GM23248 (cell line): ENCODE measurements around the gene FBF1. TPM values are rescaled to one million over a fixed set of nuclear protein-coding genes. Genes with fewer than 3 reads are reported as not detected.

Experiments used
- DNase-seq: peaks from one replicate; pipeline ENCODE4 v3.0.0-alpha.2; 2015
- H2AFZ ChIP-seq: fragments of 200-600 bp; sonication (generic); 2 replicates; pipeline ENCODE4 v1.6.1; 2016; ENCODE audit warnings: antibody characterized with exemption
- H3F3A ChIP-seq: fragments of 200-600 bp; sonication (generic); 2 replicates; pipeline ENCODE4 v1.6.1; 2016; ENCODE audit warnings: mild to moderate bottlenecking, antibody characterized with exemption, mixed run types; ENCODE audit not compliant: insufficient read depth
- H3K27ac ChIP-seq: fragments of 200-600 bp; sonication (generic); 2 replicates; pipeline ENCODE4 v1.5.1; 2016; ENCODE audit warnings: mild to moderate bottlenecking
- H3K27me3 ChIP-seq: fragments of 200-600 bp; sonication (generic); replicated peaks from 2 replicates; pipeline ENCODE4 v1.6.1; 2016; ENCODE audit warnings: mild to moderate bottlenecking; ENCODE audit not compliant: insufficient read depth
- H3K36me3 ChIP-seq: fragments of 200-600 bp; sonication (generic); 2 replicates; pipeline ENCODE4 v1.6.1; 2016; ENCODE audit warnings: low read depth, mild to moderate bottlenecking
- H3K4me1 ChIP-seq: fragments of 200-600 bp; sonication (generic); 2 replicates; pipeline ENCODE4 v1.6.1; 2016; ENCODE audit warnings: mild to moderate bottlenecking; ENCODE audit not compliant: insufficient read depth
- H3K4me2 ChIP-seq: fragments of 200-600 bp; sonication (generic); one replicate; pipeline ENCODE4 v1.6.1; 2016; ENCODE audit warnings: mild to moderate bottlenecking; ENCODE audit not compliant: unreplicated experiment
- H3K4me3 ChIP-seq: fragments of 200-600 bp; sonication (generic); 2 replicates; pipeline ENCODE4 v1.5.1; 2016; ENCODE audit warnings: mild to moderate bottlenecking
- H3K79me2 ChIP-seq: fragments of 200-600 bp; sonication (generic); 2 replicates; pipeline ENCODE4 v1.6.1; 2016; ENCODE audit warnings: mild to moderate bottlenecking; ENCODE audit not compliant: insufficient read depth
- H3K9ac ChIP-seq: fragments of 200-600 bp; sonication (generic); 2 replicates; pipeline ENCODE4 v1.6.1; 2016; ENCODE audit warnings: mild to moderate bottlenecking
- H3K9me2 ChIP-seq: fragments of 200-600 bp; sonication (generic); 2 replicates; pipeline ENCODE4 v1.6.1; 2016; ENCODE audit warnings: mixed run types, mild to moderate bottlenecking, moderate library complexity; ENCODE audit not compliant: insufficient read depth
- H3K9me3 ChIP-seq: fragments of 200-600 bp; sonication (generic); one replicate; pipeline ENCODE4 v1.6.1; 2017; ENCODE audit warnings: low read depth
- H4K20me1 ChIP-seq: fragments of 200-600 bp; sonication (generic); 2 replicates; pipeline ENCODE4 v1.6.0; 2016; ENCODE audit not compliant: insufficient read depth
- EZH2 ChIP-seq: fragments of 200-600 bp; sonication (generic); IDR thresholded peaks from 2 replicates; pipeline ENCODE4 v1.6.1; 2018; ENCODE audit warnings: antibody characterized with exemption, mild to moderate bottlenecking; ENCODE audit not compliant: insufficient read depth, poor library complexity, severe bottlenecking
- EZH2phosphoT487 ChIP-seq: fragments of 200-600 bp; sonication (generic); IDR thresholded peaks from 2 replicates; pipeline ENCODE4 v1.6.1; 2018; ENCODE audit warnings: antibody characterized with exemption, moderate library complexity, mild to moderate bottlenecking, low read depth; ENCODE audit not compliant: insufficient read depth
- WGBS, 2 experiments: methylation state at CpG; one replicate each; pipeline ENCODE4 v1.1.6; 2015 to 2017; ENCODE audit warnings: low lambda C conversion rate in 2 of 2, low coverage in 1 of 2; ENCODE audit errors: missing lambda C conversion rate in 2 of 2; 5-methylcytosine and 5-hydroxymethylcytosine counted together
- in situ Hi-C: fragments of 300-500 bp; cut with MboI; formaldehyde crosslinking; loops from 2 replicates; pipeline ENCODE4 v1.15.0; 2020
- polyA plus RNA-seq: library from polyadenylated mRNA; unstranded; fragments of >200 nt; fragmentation: Nextera tagmentation; extraction: Ambion mirVana; gene quantifications from 2 replicates; pipeline ENCODE4 v1.2.1, GENCODE V29; 2016
- total RNA-seq: library from RNA; depleted of rRNA; stranded (reverse); fragments of >200 nt; shearing (Covaris generic); gene quantifications from 2 replicates; pipeline ENCODE4 v1.2.3, GENCODE V29; 2014; rRNA removed

The FBF1 gene
- total and polyA plus RNA-seq, 2 experiments from 2014 or later = 4.3 to 8.3 TPM

DNA sequence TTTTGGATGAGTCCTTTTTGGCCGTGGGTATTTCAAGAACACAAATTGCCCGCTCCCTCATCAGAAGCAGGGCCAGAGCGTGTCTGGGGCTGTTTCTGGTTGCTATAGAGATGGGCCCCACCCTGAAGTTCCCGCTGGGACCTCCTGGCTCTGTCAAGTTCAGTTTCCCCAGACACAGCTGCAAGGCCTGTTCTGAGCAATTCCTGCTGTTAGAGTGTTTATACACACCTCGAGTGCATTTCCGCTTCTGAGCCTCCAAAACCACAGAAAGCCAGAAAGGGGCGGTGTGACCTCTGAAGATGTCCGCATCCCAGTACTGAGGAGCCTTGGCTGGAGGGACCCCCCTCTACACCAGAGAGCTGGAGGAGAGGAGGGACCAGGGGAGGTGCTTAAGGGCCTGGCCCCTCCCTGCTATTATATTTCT is 76.4 kb downstream of the FBF1 start:
- Histone ChIP-seq H3K79me2 (no peaks in the 10 kb centered on the region), H3F3A (0 out of 2 replicates have a peak, but pooled peaks cover 6% of the 10 kb centered on the region), H3K4me3 (no peak overlapping the region), H3K9ac (peak overlapping the region; percentile 36), H3K9me2 (no peaks in the 10 kb centered on the region), H3K4me2 (peak overlapping the region; percentile 34), H3K27me3 (no peaks in the 10 kb centered on the region), H2AFZ (peak overlapping the region; percentile 61), H4K20me1 (no peaks in the 10 kb centered on the region), H3K36me3 (no peaks in the 10 kb centered on the region), H3K4me1 (peaks cover 17% of the 10 kb centered on the region), H3K9me3 (no peaks in the 10 kb centered on the region), H3K27ac (peak overlapping the region; percentile 48)
- peak; percentile 81 for DNase-seq
- in situ Hi-C loops = no loop called here
- no peak for TF ChIP-seq EZH2
- no peak for TF ChIP-seq EZH2phosphoT487
- WGBS, 2 experiments = 10 to 11% methylated on average over 8 of the region's 8 CpGs

DNA sequence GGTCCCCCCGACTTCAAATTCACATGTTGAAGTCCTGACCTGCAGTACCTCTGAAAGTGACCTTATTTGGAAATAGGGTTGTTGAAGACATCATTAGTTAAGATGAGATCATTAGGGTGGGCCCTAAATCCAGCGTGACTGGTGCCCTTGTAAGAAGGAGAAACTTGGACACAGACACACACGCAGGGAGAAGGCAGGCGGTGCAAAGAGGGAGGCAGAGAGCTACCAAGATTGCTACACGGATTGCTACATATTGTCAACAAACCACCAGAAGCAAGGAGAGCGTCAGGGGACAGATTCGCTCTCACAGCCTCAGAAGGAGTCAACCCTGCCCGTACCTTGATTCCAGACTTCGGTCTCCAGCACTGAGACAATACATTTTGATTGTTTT is 78.9 kb downstream of the FBF1 start:
- H3K27ac ChIP-seq = peak overlapping the region; percentile 56
- peak overlapping the region; percentile 22; the same call in 1 of the 2 replicates for H3K9ac ChIP-seq
- peaks cover 8% of the 10 kb centered on the region for H3K4me1 ChIP-seq
- no peak for TF ChIP-seq EZH2
- TF ChIP-seq EZH2phosphoT487 = no peak
- no peak overlapping the region for H3K4me3 ChIP-seq
- H3K27me3 ChIP-seq = no peaks in the 10 kb centered on the region
- H4K20me1 ChIP-seq = no peaks in the 10 kb centered on the region
- H3K9me2 ChIP-seq = no peaks in the 10 kb centered on the region
- no peaks in the 10 kb centered on the region for H3K36me3 ChIP-seq
- 0 out of 2 replicates have a peak, but pooled peaks cover 3% of the 10 kb centered on the region for H3F3A ChIP-seq
- no peak overlapping the region for H3K4me2 ChIP-seq
- DNase-seq = peak; percentile 86
- H3K9me3 ChIP-seq = no peaks in the 10 kb centered on the region
- 14 to 16% methylated on average over 9 of the region's 9 CpGs for WGBS, 2 experiments
- no peaks in the 10 kb centered on the region for H3K79me2 ChIP-seq
- H2AFZ ChIP-seq = peak overlapping the region; percentile 69
- in situ Hi-C loops = no loop called here

Other genes with a start within 250 kb of the FBF1 start
- gene ITGB4, start 219.6 kb downstream of the FBF1 start, total RNA-seq = under 0.01 TPM in 1 of 2 replicates, not detected in the other
- 1.1 and 1.5 TPM in 2 replicates for gene ITGB4, start 219.6 kb downstream of the FBF1 start, polyA plus RNA-seq
- 16.6 and 40.6 TPM in 2 replicates for gene GALK1, start 175.8 kb downstream of the FBF1 start, total RNA-seq
- gene GALK1, start 175.8 kb downstream of the FBF1 start, polyA plus RNA-seq = 46.5 and 47.3 TPM in 2 replicates
- gene UNK, start 156.2 kb downstream of the FBF1 start, total RNA-seq = 11.5 and 20.2 TPM in 2 replicates
- 12.4 and 13.3 TPM in 2 replicates for gene UNK, start 156.2 kb downstream of the FBF1 start, polyA plus RNA-seq
- under 0.01 and 0.65 TPM in 2 replicates for gene UNC13D, start 96.6 kb downstream of the FBF1 start, total RNA-seq
- gene UNC13D, start 96.6 kb downstream of the FBF1 start, polyA plus RNA-seq = 0.06 TPM in 1 of 2 replicates, not detected in the other
- 17.4 and 22.9 TPM in 2 replicates for gene WBP2, start 85.7 kb downstream of the FBF1 start, total RNA-seq
- 59.4 and 64.8 TPM in 2 replicates for gene WBP2, start 85.7 kb downstream of the FBF1 start, polyA plus RNA-seq
- gene TRIM47, start 62.5 kb downstream of the FBF1 start, total RNA-seq = 1.4 and 2.4 TPM in 2 replicates
- 1.2 and 2.0 TPM in 2 replicates for gene TRIM47, start 62.5 kb downstream of the FBF1 start, polyA plus RNA-seq
- 24.2 and 25.7 TPM in 2 replicates for gene TRIM65, start 44.1 kb downstream of the FBF1 start, total RNA-seq
- gene TRIM65, start 44.1 kb downstream of the FBF1 start, polyA plus RNA-seq = 9.9 and 10.2 TPM in 2 replicates
- 18.8 and 36.9 TPM in 2 replicates for gene MRPL38, start 36.2 kb downstream of the FBF1 start, total RNA-seq
- gene MRPL38, start 36.2 kb downstream of the FBF1 start, polyA plus RNA-seq = 51.9 and 58.4 TPM in 2 replicates
- 27.6 and 36.3 TPM in 2 replicates for gene ACOX1, start 38.1 kb upstream of the FBF1 start, total RNA-seq
- 17.4 and 20.5 TPM in 2 replicates for gene ACOX1, start 38.1 kb upstream of the FBF1 start, polyA plus RNA-seq
- 18.2 and 19.5 TPM in 2 replicates for gene TEN1, start 38.2 kb upstream of the FBF1 start, total RNA-seq
- gene TEN1, start 38.2 kb upstream of the FBF1 start, polyA plus RNA-seq = 21.2 and 23.1 TPM in 2 replicates
- 0.43 and 1.5 TPM in 2 replicates for gene CDK3, start 59.8 kb upstream of the FBF1 start, total RNA-seq
- gene CDK3, start 59.8 kb upstream of the FBF1 start, polyA plus RNA-seq = 1.9 and 2.0 TPM in 2 replicates
- not detected in 2 replicates for gene EVPL, start 86.3 kb upstream of the FBF1 start, total RNA-seq
- not detected in 2 replicates for gene EVPL, start 86.3 kb upstream of the FBF1 start, polyA plus RNA-seq
- gene SRP68, start 131.5 kb upstream of the FBF1 start, total RNA-seq = 28.8 and 38.2 TPM in 2 replicates
- 69.8 and 76.5 TPM in 2 replicates for gene SRP68, start 131.5 kb upstream of the FBF1 start, polyA plus RNA-seq
- gene GALR2, start 133.7 kb upstream of the FBF1 start, total RNA-seq = not detected in 2 replicates
- 0.18 TPM in 1 of 2 replicates, not detected in the other for gene GALR2, start 133.7 kb upstream of the FBF1 start, polyA plus RNA-seq
- 0.51 TPM in 1 of 2 replicates, not detected in the other for gene ZACN, start 138.1 kb upstream of the FBF1 start, total RNA-seq
- 0.85 and 1.9 TPM in 2 replicates for gene ZACN, start 138.1 kb upstream of the FBF1 start, polyA plus RNA-seq
- 88.0 and 101 TPM in 2 replicates for gene EXOC7, start 162.7 kb upstream of the FBF1 start, total RNA-seq
- gene EXOC7, start 162.7 kb upstream of the FBF1 start, polyA plus RNA-seq = 98.6 and 101 TPM in 2 replicates
- gene FOXJ1, start 200.2 kb upstream of the FBF1 start, total RNA-seq = not detected in 2 replicates
- gene FOXJ1, start 200.2 kb upstream of the FBF1 start, polyA plus RNA-seq = not detected in 2 replicates